CD4-positive, alpha-beta T cell treated with Interleukin-1 beta for 1 hour (primary cell): ENCODE measurements around the gene PLA2G2E.
"Not testable (repeated sequence)": the region's sequence is repeated elsewhere in the genome, so short reads cannot be mapped to it uniquely, and the experiment has no call there.

Experiments used
- DNase-seq, 2 donors: peaks; one replicate each; pipeline ENCODE4 v3.0.0-alpha.2; 2020 to 2022

The PLA2G2E gene

GRCh38 chr1:19927130-19927421 lies 3.7 kb upstream of the PLA2G2E start:
- DNase-seq = not testable (repeated sequence)

GRCh38 chr1:19926296-19927129 lies 3.1 kb upstream of the PLA2G2E start:
- no peak for DNase-seq

DNA sequence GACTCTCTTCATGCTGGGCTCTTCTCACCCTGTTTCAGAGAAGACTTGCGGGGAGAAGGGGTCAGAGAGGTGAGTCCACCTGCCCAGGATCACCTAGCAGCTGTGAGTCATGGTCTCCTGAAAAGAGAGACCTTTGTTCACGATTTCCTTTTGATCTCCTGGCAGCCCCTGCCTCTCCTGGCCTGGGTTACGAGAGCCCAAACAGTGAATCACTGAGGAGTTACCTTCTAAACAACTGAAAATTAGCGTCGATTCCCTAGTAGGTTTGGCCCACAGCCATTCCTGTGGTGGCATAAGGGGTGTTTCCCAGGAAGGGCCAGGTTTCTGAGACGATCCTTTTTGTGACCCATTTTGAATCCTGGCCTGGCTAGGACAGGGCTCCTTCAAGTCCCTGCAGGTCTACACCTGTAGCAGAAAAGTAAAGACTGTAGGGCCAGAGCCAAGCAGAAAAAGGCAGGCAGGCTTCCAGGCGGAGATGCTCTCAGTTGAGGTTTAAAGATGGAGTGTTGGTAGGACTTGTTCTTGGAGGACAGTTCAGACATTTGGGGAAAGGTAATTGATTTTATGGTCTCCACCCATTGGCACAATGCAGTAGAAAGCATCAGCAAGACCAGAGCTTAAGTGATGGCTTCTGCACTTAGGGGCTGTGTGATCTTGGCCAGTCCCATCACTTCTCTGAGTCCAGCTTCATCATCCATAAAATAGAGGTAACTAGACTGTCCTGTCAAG lies 2.1 kb upstream of the PLA2G2E start:
- no peak for DNase-seq

DNA sequence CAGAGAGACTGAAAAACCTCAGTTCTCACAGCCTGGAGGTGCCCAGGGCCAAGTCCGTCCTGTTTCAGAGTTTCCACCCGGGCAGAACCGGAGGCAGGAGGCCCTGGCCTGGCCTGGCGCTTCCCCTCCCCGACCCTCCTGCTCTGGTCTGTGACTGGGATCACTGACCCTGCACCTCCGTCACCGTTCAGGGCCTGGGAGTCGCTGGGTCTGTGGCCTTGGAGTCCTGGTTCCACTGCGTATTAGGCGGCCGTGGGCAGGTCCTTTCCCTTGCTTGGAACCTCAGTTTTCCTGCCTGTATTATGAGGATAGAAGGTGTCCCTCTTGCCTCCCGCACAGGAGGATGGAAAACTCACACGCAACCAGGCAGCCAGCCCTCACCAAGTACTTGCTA lies 533 bp upstream of the PLA2G2E start:
- no peak for DNase-seq

DNA sequence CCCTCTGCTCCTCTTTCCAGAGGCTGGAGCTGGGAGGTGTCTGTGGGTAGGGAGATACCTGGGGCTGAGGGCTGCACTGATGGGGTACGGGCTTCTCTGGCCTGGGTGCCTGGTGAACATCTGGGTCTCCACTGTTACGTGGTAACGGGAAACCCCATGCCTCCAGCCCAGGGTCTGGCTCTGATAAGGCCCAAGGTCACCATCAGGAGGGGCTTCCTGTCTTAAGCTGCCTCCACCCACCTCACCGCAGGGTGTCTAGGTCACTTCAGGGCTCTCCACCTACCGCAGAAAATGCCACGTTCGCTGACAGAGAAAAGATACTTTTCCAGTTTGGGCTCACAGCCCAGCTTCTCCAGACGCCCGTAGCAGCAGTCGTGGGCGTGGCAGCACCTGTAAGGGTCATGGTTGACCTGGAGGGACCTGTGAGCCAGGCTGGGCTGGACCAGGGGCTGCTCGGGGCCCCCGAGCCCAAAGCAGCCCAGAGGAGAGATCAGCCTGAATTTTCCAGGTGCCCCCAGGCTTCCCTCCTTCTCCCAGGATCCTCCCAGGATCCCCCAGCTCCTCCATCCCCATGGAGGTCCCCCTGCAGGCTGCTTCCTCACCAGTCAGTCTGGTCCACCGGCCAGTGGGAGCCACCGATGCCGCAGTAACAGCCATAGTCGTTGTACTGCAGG lies 1.3 kb downstream of the PLA2G2E start:
- no peak for DNase-seq

GRCh38 chr1:19921310-19921709 lies 2.1 kb downstream of the PLA2G2E start:
- no peak for DNase-seq

- DNase-seq = no peak
Measured at GRCh38 chr1:19920132-19920710, 3.2 kb downstream of the PLA2G2E start.

DNA sequence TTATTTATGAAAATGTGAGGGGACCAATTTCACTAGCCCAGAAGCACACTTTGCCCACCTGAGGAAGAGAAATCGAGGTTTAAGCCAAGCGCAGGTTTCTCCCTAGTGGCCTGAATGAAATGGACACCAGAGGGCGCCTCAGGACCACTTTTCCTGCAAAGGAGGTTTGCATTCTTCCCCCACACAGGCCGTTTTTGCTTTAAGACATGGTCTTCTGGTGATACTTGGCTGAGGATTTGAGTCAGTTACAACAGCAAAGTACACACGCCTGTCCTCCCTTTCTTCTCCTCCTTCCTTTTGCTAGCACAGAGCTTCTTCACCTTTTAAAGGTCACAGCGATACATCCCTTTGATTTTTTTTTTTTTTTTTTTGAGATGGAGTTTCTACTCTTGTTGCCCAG lies 5.4 kb downstream of the PLA2G2E start:
- DNase-seq = peak; percentile 71 to 76

DNA sequence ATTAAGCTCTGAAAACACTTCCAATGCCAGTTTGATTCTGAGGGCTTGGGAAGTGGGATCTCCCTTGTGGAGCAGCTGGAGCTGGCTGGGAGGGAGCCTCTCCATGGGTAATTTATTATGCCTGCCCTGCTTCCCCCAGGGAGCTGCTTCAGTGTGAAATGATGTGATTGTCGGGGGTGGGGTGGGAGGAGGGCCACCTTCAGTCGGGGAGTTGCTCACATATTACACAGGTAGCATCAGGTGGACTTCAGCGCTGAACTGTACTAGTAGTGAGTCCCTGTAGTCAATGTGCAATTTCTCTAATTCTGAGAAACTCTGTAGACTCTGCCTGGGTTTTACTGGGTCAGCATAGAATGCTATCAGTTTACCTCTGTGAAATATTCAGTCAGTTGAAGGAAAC lies 12.8 kb downstream of the PLA2G2E start:
- DNase-seq = no peak

DNA sequence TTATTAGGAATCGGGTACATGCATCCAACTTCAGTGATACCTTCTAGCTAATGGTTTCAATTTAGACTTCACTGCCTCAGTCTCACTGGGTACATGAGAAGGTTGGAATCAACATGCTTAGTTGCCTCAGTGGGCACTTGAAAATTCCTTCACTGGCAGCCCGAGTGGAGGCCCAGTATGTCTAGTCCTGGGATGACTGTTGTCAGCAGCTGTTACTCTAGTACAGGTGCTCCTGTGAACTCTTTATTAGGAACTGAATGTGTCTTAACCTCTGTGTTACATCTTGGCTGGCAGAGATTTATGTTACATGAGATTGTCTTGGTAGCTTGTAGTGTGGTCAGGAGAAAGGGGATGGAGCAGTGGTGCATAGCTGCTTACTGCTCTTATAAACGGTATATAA lies 13.4 kb downstream of the PLA2G2E start:
- no peak for DNase-seq

DNA sequence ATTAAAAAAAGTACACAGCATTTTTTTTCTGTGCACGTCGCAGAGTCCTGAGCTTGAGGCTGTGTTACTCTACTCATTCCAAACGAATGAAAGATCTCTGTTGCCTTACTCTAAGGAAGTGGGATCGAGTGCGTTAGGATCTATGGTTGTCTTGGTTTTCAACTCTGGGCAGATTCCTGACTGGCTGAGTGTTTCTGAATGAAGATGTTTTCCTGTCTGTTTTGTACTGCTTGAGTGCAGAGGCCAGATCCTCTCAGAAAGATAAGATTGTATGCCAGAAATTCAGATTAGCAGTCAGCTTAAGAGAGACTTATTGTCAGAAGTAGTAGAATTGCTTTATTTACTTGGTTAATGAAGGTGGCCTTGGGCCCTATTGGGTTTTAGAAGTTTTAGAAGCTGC lies 14.0 kb downstream of the PLA2G2E start:
- DNase-seq = no peak

DNA sequence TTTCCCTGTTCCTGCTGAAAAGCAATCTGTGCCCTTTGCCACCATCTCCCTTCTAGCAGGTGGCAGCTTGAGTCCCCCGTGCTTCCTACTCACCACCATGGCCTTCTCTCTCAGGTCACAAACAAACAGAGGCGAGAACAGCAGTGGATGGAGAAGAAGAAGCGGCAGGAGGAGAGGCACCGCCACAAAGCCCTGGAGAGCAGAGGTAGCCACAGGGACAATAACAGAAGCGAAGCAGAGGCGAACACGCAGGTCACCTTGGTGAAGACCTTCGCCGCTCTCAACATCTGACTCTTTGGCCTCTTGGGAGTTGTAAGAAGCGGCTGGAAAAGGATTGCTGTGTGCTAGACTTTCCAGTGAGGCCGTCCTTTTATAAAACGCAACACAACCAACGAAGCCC lies 16.0 kb downstream of the PLA2G2E start:
- no peak for DNase-seq

- DNase-seq = no peak
Measured at GRCh38 chr1:19903621-19904020, 19.8 kb downstream of the PLA2G2E start.

DNA sequence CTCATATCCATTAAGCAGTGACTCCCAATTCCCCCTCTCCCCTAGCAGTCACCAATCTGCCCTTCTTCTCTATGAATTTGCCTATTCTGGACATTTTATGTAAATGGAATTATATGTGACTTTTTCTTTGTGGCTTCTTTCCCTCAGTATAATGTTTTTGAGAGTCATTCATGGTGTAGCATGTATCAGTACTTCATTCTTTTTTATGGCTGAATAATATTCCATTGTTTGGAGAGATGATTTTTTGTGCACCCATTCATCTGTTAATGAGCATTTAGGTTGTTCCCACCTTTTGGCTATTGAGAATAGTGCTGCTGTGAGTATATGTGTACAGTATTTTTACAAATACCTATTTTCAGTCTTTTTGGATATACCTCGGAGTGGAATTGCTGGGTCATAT lies 21.8 kb downstream of the PLA2G2E start:
- DNase-seq = no peak

- DNase-seq = no peak
Measured at GRCh38 chr1:19894218-19894617, 29.2 kb downstream of the PLA2G2E start.

GRCh38 chr1:19893687-19894086 lies 29.7 kb downstream of the PLA2G2E start:
- DNase-seq = no peak

DNA sequence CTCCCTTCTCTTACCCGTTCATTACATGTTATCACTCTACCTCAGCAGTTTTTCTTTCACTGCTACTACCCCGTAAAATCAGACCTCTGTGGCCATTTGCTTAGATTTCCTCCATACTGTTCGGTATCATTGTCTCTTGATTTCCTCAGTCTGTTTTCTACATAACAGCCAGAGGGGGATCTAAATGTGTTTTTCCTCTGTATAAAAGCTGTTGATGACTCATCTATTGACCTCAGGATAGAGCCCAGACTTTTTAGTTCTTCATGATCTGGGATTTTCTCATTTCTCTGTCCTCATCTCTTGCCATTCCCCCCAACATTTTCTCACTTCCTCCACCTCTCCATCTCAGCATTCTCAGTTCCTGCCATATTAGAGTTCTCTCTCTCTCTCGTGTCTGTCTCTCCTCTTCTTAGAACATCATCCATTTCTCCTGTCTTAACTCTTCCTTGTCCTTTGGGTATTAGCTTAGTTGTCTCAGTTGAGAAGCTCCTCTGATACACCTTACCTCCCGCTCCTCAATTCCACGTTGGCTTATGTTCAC lies 30.7 kb downstream of the PLA2G2E start:
- no peak for DNase-seq

- DNase-seq = no peak
Measured at GRCh38 chr1:19892129-19892528, 31.3 kb downstream of the PLA2G2E start.

DNA sequence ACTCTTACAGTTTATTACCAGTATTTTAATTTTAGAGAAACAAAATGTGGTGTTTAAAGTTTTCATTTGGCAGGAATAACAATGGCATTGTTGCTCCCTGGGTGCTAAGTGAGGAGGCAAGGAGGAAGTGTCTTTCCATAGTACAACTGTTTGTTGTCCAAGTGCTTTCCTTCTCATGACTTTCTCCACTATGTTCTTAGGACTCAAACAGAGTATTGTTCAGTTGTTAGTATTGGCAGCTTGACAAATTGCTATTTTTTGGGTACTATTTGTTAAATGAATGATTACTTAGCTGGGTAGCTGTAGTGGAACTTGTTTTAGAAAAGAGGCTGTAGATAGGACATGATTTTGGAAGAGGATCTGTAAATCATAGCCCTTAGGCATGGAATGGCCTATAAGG lies 33.8 kb downstream of the PLA2G2E start:
- no peak for DNase-seq

GRCh38 chr1:19888112-19888511 lies 35.3 kb downstream of the PLA2G2E start:
- DNase-seq = no peak

DNA sequence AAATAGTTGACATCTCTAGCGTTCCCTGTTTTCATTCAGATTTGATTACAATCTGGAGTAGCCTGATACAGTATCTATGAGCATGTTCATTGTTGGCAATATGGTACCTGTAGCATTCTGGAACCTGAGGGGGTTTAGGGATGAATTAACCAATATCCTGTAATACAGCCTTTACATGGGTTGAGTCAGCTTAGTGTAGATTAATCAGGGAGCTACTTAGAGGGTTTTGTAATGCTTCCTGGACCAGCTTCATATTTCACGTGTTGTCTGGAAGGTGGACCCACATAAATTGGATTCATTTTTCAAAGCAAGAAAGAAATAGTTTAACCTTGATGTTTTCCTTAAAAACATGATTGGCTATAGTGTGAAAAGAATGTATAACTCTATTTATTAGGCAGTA lies 37.6 kb downstream of the PLA2G2E start:
- no peak for DNase-seq

- no peak for DNase-seq
Measured at GRCh38 chr1:19884312-19884711, 39.1 kb downstream of the PLA2G2E start.
